T-helper 2 cell treated with Interferon-gamma antibody and Interleukin-4, amounts not matched to agents 5 μg/mL and 100 μg/mL, for 36 hours (primary cell): ENCODE data around the gene ZIC1.

ENCODE experiments used
- DNase-seq: peaks from one replicate; pipeline ENCODE4 v3.0.0; 2021; ENCODE audit warnings: low spot score
- H3K27ac Mint-ChIP-seq: one replicate; pipeline ENCODE4 v1.8.0; 2021; ENCODE audit warnings: mild to moderate bottlenecking, mixed read lengths
- H3K27me3 Mint-ChIP-seq: one replicate; pipeline ENCODE4 v1.8.0; 2021; ENCODE audit warnings: low read depth, mixed read lengths
- H3K36me3 Mint-ChIP-seq: one replicate; pipeline ENCODE4 v1.8.0; 2021; ENCODE audit warnings: low read depth, mixed read lengths
- H3K4me1 Mint-ChIP-seq: one replicate; pipeline ENCODE4 v1.8.0; 2021; ENCODE audit warnings: low read depth, mixed read lengths
- H3K4me3 Mint-ChIP-seq: one replicate; pipeline ENCODE4 v1.8.0; 2022; ENCODE audit warnings: mild to moderate bottlenecking, moderate library complexity, mixed read lengths
- H3K9me3 Mint-ChIP-seq: one replicate; pipeline ENCODE4 v1.8.0; 2021; ENCODE audit warnings: mixed read lengths

The ZIC1 gene

GRCh38 chr3:147414390-147415138 is 5.4 kb downstream of the ZIC1 start:
- DNase-seq: no peak
- peaks cover 11% of the 10 kb centered on the region for H3K9me3 Mint-ChIP-seq
- H3K27me3 Mint-ChIP-seq: peaks cover 78% of the 10 kb centered on the region
- H3K4me1 Mint-ChIP-seq: peaks cover 6% of the 10 kb centered on the region
- H3K36me3 Mint-ChIP-seq: peaks cover 16% of the 10 kb centered on the region
- peak overlapping the region; percentile 36 for H3K27ac Mint-ChIP-seq
- no peak overlapping the region for H3K4me3 Mint-ChIP-seq

DNA sequence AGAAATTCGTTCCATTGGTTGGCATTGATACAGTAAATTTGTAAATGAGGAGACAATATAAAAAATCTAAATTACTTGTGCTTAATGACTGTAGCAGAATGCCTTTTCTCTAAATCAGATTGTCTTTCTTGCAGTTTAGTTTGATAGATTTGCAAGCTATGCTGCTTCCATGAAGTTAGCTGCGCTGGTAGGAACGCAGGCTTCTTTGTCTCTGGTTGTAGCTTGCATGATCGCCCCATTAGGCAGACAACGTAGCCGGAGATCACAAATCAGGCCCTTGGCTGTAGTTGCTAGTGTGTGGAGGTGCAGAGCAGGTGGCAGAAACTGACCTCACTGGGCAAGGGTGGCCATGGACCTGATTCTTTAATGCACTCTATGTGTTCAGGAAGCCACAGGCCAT is 6.1 kb downstream of the ZIC1 start:
- Mint-ChIP-seq H3K9me3 (peaks cover 14% of the 10 kb centered on the region), H3K36me3 (peaks cover 16% of the 10 kb centered on the region), H3K27ac (no peak overlapping the region), H3K4me1 (peaks cover 6% of the 10 kb centered on the region), H3K4me3 (no peak overlapping the region), H3K27me3 (peaks cover 85% of the 10 kb centered on the region)
- no peak for DNase-seq

GRCh38 chr3:147415874-147416273 is 6.7 kb downstream of the ZIC1 start:
- H3K9me3 Mint-ChIP-seq: peaks cover 14% of the 10 kb centered on the region
- H3K4me3 Mint-ChIP-seq: no peak overlapping the region
- peaks cover 86% of the 10 kb centered on the region for H3K27me3 Mint-ChIP-seq

DNA sequence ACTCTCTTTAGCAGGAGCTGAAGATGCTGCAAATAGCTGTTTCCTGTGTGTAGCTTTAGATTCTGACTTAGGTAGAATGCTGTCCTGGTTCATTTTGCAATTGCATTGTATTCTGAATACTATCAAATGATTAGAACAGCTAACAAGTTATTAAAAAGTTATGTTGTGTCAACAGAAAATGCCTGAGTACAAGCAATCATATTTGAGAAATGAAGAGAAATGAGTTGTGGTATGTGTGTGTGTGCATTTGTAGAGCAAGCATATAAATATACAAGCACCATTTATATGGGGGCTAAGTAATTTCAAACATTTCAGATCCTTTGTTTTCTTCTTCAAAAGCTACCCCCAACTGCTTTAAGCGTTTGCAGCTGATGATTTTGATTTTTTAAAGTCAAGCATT is 7.8 kb downstream of the ZIC1 start:
- no peak for DNase-seq
- H3K36me3 Mint-ChIP-seq: peaks cover 7% of the 10 kb centered on the region
- peaks cover 4% of the 10 kb centered on the region for H3K4me1 Mint-ChIP-seq
- H3K4me3 Mint-ChIP-seq: no peak overlapping the region
- H3K27me3 Mint-ChIP-seq: peaks cover 84% of the 10 kb centered on the region
- peaks cover 7% of the 10 kb centered on the region for H3K9me3 Mint-ChIP-seq
- no peak overlapping the region for H3K27ac Mint-ChIP-seq

More at GRCh38 chr3:147415874-147416273, 6.7 kb downstream of the ZIC1 start:
- H3K27ac Mint-ChIP-seq: no peak overlapping the region
- DNase-seq: no peak
- H3K36me3 Mint-ChIP-seq: peaks cover 16% of the 10 kb centered on the region
- H3K4me1 Mint-ChIP-seq: peaks cover 6% of the 10 kb centered on the region

DNA sequence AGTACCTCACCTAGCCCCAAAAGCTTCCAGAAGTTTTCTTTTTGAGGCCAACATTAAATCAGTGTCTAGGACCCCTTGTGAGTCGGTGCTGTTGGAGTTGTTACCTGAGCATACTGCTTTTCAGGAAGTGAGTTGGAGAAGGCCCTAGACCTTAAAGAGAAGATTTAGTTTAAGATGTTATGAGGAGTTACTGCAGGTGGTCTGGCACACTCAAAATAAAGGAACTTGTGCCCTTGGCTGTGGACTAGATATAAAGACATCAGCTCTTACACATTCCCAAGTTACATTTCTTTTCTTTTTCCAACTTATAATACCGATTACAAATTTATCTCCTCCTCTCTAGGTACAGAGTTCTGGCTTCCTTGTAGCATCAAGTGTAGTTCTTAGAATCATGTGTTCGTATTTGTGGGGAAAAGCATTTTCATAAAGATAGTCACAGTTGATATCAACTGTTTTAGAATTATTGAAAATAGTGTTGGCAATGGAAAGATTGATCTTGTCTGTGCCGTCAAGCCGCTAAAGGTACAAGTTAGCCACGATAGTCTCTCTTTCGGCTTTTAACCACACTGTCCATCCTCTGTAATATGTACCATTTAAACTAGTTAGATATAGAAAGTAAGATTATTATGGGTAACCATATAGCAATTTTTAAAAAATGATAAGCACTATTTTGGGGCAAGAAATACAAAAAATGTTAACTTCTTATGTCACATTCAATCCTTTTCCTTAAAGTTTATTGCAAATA is 8.6 kb downstream of the ZIC1 start:
- Mint-ChIP-seq H3K27me3 (peaks cover 85% of the 10 kb centered on the region), H3K4me3 (no peak overlapping the region), H3K9me3 (peaks cover 7% of the 10 kb centered on the region), H3K4me1 (peaks cover 4% of the 10 kb centered on the region), H3K36me3 (peaks cover 4% of the 10 kb centered on the region), H3K27ac (no peak overlapping the region)
- no peak for DNase-seq

GRCh38 chr3:147418371-147418781 is 9.2 kb downstream of the ZIC1 start:
- no peak overlapping the region for H3K27ac Mint-ChIP-seq
- no peak overlapping the region for H3K4me3 Mint-ChIP-seq
- peaks cover 6% of the 10 kb centered on the region for H3K9me3 Mint-ChIP-seq
- H3K4me1 Mint-ChIP-seq: peaks cover 1% of the 10 kb centered on the region
- peaks cover 1% of the 10 kb centered on the region for H3K36me3 Mint-ChIP-seq
- DNase-seq: no peak
- H3K27me3 Mint-ChIP-seq: peaks cover 85% of the 10 kb centered on the region

DNA sequence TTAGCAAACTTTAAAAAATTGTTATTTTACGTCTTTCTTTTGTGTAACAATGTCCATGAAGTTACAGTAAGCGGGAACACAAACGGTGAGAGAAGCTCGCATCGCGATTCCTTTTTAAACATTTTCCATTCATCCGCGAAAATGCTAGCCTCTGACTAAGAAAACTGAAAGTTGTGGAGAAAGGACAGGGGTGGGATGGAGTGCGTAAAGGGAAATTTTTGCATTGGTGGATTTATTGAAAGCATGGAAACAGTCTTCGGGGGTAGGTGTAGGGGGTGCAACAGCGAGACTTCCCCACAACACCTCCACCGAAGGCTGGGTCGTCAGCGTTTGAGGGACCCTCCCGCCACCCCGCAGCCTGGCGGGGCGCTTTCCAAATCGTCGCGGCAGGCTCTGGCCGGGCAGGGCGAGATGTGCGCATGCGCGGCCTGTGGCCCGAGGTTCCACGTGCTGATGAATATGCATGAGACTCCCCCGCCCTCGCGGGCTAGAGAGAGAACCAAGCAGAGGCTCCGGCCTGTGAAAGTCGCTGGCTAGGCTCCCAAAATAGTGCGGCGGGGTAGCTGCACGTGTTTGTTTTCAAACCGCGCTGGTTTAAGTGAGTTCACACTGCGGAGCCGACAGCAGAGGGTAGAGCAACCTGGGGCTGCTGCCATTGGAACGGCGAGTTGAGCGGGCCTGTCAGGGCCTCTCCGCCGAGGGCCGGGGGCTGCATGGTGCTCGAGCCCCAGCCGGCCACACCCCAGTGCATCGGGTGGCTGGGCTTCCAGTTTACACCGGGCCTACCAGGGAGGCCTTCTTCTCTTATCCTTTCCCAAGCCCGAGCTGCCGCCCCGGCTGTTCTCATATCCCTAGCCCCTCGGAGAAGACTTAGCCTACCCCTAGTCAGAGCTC is 9.9 kb downstream of the ZIC1 start:
- DNase-seq: no peak
- H3K9me3 Mint-ChIP-seq: peaks cover 4% of the 10 kb centered on the region
- no peaks in the 10 kb centered on the region for H3K4me1 Mint-ChIP-seq
- H3K27ac Mint-ChIP-seq: no peak overlapping the region
- no peaks in the 10 kb centered on the region for H3K36me3 Mint-ChIP-seq
- peaks cover 87% of the 10 kb centered on the region for H3K27me3 Mint-ChIP-seq
- no peak overlapping the region for H3K4me3 Mint-ChIP-seq

- H3K9me3 Mint-ChIP-seq: peaks cover 4% of the 10 kb centered on the region
These were observed 10.6 kb downstream of the ZIC1 start for GRCh38 chr3:147419781-147420224.

GRCh38 chr3:147420353-147421183 is 11.4 kb downstream of the ZIC1 start:
- no peak for DNase-seq
- no peak overlapping the region for H3K4me3 Mint-ChIP-seq
- peaks cover 82% of the 10 kb centered on the region for H3K27me3 Mint-ChIP-seq
- H3K9me3 Mint-ChIP-seq: peaks cover 4% of the 10 kb centered on the region
- no peaks in the 10 kb centered on the region for H3K4me1 Mint-ChIP-seq
- H3K27ac Mint-ChIP-seq: no peak overlapping the region
- H3K36me3 Mint-ChIP-seq: no peaks in the 10 kb centered on the region

More at GRCh38 chr3:147419781-147420224, 10.6 kb downstream of the ZIC1 start:
- Mint-ChIP-seq H3K4me3 (no peak overlapping the region), H3K4me1 (no peaks in the 10 kb centered on the region), H3K27ac (peak overlapping the region; percentile 27), H3K27me3 (peaks cover 84% of the 10 kb centered on the region), H3K36me3 (no peaks in the 10 kb centered on the region)
- DNase-seq: no peak

GRCh38 chr3:147421184-147421912 is 12.2 kb downstream of the ZIC1 start:
- Mint-ChIP-seq H3K27me3 (peaks cover 74% of the 10 kb centered on the region), H3K4me3 (no peak overlapping the region), H3K27ac (no peak overlapping the region), H3K9me3 (peaks cover 4% of the 10 kb centered on the region), H3K36me3 (no peaks in the 10 kb centered on the region), H3K4me1 (no peaks in the 10 kb centered on the region)
- no peak for DNase-seq

GRCh38 chr3:147422196-147422595 is 13.0 kb downstream of the ZIC1 start:
- peaks cover 73% of the 10 kb centered on the region for H3K27me3 Mint-ChIP-seq
- H3K4me3 Mint-ChIP-seq: no peak overlapping the region
- H3K27ac Mint-ChIP-seq: peak overlapping the region; percentile 50
- H3K36me3 Mint-ChIP-seq: no peaks in the 10 kb centered on the region
- H3K4me1 Mint-ChIP-seq: no peaks in the 10 kb centered on the region
- H3K9me3 Mint-ChIP-seq: peaks cover 4% of the 10 kb centered on the region
- DNase-seq: no peak

DNA sequence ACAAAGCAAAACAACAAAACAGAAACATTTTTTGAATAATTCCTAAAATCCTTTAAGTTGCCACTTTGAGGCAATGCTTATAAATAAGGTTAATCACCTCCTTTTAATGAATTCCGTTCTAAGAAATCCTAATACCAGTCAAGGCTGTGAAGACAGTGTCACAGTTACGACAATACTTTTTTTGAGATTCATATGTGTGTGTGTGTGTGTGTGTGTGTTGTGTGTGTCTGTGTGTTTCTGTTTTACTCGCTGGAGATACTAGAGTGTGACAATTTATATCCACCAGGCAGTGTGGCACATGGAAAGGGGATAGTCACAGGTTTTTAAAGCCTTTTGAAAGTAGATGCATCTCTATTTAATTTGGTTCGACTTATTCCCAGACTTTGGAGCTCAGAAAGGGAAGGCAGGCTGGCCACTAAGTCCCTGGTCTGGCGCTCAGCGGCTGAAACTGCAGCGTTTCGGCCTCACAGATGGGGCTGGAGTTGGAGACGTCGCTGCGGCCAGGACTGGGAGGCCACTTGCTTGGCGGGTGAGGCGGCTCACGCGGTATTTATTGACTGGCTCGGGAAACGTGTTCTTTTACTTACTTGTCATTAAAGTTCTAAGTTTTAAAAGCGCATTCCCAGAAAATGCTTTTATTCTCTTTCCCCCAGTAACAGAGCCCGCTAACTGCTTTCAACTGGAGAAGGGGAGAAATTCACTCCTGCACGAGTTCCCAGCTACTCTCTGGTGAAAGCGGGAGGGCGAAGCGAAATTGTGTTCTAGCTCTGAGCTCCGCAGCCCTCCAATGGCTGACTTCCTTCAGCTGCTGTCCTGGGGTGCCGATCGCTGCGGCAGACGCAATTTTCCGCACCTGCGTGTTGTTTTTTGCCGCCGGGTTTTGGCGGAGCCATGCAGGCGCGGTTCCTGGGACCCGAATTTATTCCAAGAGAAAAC is 13.7 kb downstream of the ZIC1 start:
- H3K27me3 Mint-ChIP-seq: peaks cover 66% of the 10 kb centered on the region
- no peak for DNase-seq
- H3K36me3 Mint-ChIP-seq: no peaks in the 10 kb centered on the region
- no peak overlapping the region for H3K4me3 Mint-ChIP-seq
- peak overlapping the region; percentile 50 for H3K27ac Mint-ChIP-seq
- H3K9me3 Mint-ChIP-seq: peaks cover 4% of the 10 kb centered on the region
- no peaks in the 10 kb centered on the region for H3K4me1 Mint-ChIP-seq
